GM19328 (cell line): ENCODE data around the gene DPPA3.
"Not testable (repeated sequence)": the region's sequence is repeated elsewhere in the genome, so short reads cannot be mapped to it uniquely, and the experiment has no call there.

Source experiments
- ATAC-seq: cut with Tn5 transposase; IDR thresholded peaks from one replicate; pipeline ENCODE4 v1.9.1; 2021; ENCODE audit warnings: mild to moderate bottlenecking, moderate library complexity; ENCODE audit not compliant: unreplicated experiment

Gene DPPA3

DNA sequence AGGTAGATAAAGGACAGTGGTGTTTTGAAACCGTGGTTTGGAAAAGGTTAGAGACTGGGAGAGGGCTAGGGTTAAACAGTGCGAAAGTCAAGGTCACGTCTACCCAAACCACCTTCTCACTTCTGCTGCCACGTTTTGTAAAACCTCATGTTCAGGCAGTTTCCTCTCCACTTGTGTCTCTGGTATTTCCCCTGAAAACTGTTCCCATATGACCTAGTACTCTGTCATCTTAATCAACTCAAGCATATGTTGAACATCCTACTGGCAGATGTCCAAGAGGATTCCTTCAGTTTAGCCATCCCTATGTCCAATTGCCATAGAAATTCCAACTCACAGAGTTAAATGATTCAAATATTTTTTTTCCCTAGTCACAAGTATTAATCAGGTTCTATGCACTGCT lies 18.5 kb downstream of the DPPA3 start:
- no peak for ATAC-seq

GRCh38 chr12:7730984-7731383 lies 19.8 kb downstream of the DPPA3 start:
- ATAC-seq: not testable (repeated sequence)

- no peak for ATAC-seq
Measured at GRCh38 chr12:7731486-7731885, 20.3 kb downstream of the DPPA3 start.

GRCh38 chr12:7732993-7733392 lies 21.8 kb downstream of the DPPA3 start:
- no peak for ATAC-seq

DNA sequence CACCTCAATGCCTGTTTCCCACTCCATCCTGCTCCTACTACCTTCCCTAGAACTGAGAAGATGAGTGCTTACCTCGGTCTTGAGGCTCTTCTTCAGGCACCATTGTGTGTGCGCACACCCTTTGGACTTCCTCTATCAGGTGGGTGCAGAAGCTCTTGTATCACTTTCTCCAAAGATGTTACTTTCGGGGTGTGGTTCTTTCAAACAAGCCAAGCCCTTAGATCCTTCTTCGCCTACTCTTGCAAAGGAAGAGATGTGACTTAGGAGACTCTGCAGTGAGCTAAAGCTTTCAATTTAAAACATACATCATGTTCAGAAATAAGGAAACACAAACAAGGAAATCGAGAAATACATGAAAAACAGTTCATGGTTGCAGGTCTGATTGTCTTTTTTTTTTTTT lies 36.0 kb downstream of the DPPA3 start, which contains the start of gene CLEC4C:
Gene CLEC4C, minus strand, starts transcription at position 130 of the 400 bp plus-strand sequence. Its CDS starts 27 bp downstream, at position 103.
- no peak for ATAC-seq

- no peak for ATAC-seq
Measured at GRCh38 chr12:7748852-7749251, 37.6 kb downstream of the DPPA3 start.

GRCh38 chr12:7749442-7749841 lies 38.2 kb downstream of the DPPA3 start:
- no peak for ATAC-seq

- no peak for ATAC-seq
Measured at GRCh38 chr12:7750350-7750749, 39.1 kb downstream of the DPPA3 start.

- no peak for ATAC-seq
Measured at GRCh38 chr12:7751394-7751793, 40.2 kb downstream of the DPPA3 start.

- ATAC-seq: not testable (repeated sequence)
Measured at GRCh38 chr12:7751941-7752922, 41.0 kb downstream of the DPPA3 start.

DNA sequence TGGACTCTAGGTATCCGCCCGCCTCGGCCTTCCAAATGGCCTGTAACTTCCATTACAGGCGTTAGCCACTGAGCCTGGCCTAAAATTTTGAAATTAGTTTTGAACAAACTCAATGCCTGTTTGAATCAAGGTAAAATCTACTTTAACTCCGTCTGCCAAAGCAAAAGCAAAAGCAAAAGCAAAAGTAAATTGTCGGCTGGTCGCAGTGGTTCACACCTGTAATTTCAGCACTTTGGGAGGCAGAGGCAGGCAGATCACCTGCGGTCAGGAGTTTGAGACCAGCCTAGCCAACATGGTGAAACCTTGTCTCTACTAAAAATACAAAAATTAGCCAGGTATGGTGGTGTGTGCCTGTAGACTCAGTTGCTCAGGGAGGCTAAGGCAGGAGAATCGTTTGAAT lies 44.4 kb downstream of the DPPA3 start:
- not testable (repeated sequence) for ATAC-seq

- no peak for ATAC-seq
Measured at GRCh38 chr12:7756993-7757392, 45.8 kb downstream of the DPPA3 start.

GRCh38 chr12:7758766-7759140 lies 47.5 kb downstream of the DPPA3 start:
- ATAC-seq: no peak
